ENCODE results near the gene SNX30.
A peak's percentile ranks its signal among the peaks of the same experiment; 100 is the strongest.

Gene SNX30

GRCh38 chr9:112731971-112732370, 18.6 kb upstream of the SNX30 start:
- Histone ChIP-seq H3K4me3 (ENCODE audit: insufficient read length, low read depth) (no peak overlapping the region), H3K27me3 (ENCODE audit: insufficient read depth, insufficient read length) (no peaks in the 10 kb centered on the region), H3K9me3 (ENCODE audit: insufficient read depth, low read length) (no peaks in the 10 kb centered on the region), H3K4me1 (ENCODE audit: insufficient read depth, insufficient read length) (no peaks in the 10 kb centered on the region), H3K9ac (ENCODE audit: insufficient read length, low read depth) (no peak overlapping the region), H3K36me3 (ENCODE audit: insufficient read depth, insufficient read length, low read length) (no peaks in the 10 kb centered on the region)
- no peak for DNase-seq (ENCODE audit: low read depth, low spot score)
- TF ChIP-seq ZNF274 (IDR thresholded peaks at IDR 0.05; ENCODE audit: low read depth, low read length) (no peak), YY1 (IDR thresholded peaks at IDR 0.05; ENCODE audit: insufficient read depth, insufficient read length) (no peak), SUZ12 (IDR thresholded peaks at IDR 0.05; ENCODE audit: extremely low read depth, insufficient read depth, insufficient read length) (no peak)

GRCh38 chr9:112734892-112735291, 15.7 kb upstream of the SNX30 start:
- TF ChIP-seq YY1 (IDR thresholded peaks at IDR 0.05; ENCODE audit: insufficient read depth, insufficient read length) = no peak
- Histone ChIP-seq H3K36me3 (ENCODE audit: insufficient read depth, insufficient read length, low read length) (no peaks in the 10 kb centered on the region), H3K4me1 (ENCODE audit: insufficient read depth, insufficient read length) (no peaks in the 10 kb centered on the region), H3K9me3 (ENCODE audit: insufficient read depth, low read length) (no peaks in the 10 kb centered on the region), H3K27me3 (ENCODE audit: insufficient read depth, insufficient read length) (no peaks in the 10 kb centered on the region), H3K4me3 (ENCODE audit: insufficient read length, low read depth) (no peak overlapping the region), H3K9ac (ENCODE audit: insufficient read length, low read depth) (no peak overlapping the region)
- no peak for DNase-seq (ENCODE audit: low read depth, low spot score)

DNA sequence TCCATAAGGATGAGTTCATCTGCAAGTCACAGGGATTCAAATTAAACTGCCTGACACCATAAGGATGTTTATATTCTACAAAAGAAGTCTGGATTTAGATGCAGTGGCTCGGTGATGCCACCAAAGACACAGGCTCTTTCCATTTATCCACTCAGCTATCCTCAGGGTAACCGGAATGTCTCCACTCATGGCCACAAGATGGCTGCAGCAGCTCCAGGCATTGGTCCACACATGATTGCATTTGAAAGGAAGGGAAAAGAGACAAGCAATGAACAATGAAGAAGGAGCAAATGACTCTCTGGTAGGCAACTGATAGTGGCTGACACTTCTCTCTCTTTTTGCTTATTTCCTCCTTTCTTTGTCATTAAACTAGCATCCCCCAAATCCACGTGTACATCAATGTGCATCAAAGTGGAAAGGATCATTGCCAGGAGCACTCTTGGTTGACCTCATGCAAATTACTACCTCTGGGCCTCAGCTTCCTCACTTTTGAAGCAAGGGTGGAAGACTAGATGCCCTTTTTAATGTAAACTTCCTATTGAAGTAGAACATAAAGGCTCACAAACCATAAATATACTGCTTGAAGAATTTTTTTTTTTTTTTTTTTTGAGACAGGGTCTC, 7.2 kb upstream of the SNX30 start:
- Histone ChIP-seq H3K36me3 (ENCODE audit: insufficient read depth, insufficient read length, low read length) (no peaks in the 10 kb centered on the region), H3K9me3 (ENCODE audit: insufficient read depth, low read length) (no peaks in the 10 kb centered on the region), H3K9ac (ENCODE audit: insufficient read length, low read depth) (no peak overlapping the region), H3K4me3 (ENCODE audit: insufficient read length, low read depth) (no peak overlapping the region), H3K4me1 (ENCODE audit: insufficient read depth, insufficient read length) (no peaks in the 10 kb centered on the region), H3K27me3 (ENCODE audit: insufficient read depth, insufficient read length) (no peaks in the 10 kb centered on the region)
- no peak for TF ChIP-seq SUZ12 (IDR thresholded peaks at IDR 0.05; ENCODE audit: extremely low read depth, insufficient read depth, insufficient read length)
- TF ChIP-seq YY1 (IDR thresholded peaks at IDR 0.05; ENCODE audit: insufficient read depth, insufficient read length) = no peak
- no peak for TF ChIP-seq ZNF274 (IDR thresholded peaks at IDR 0.05; ENCODE audit: low read depth, low read length)
- DNase-seq (ENCODE audit: low read depth, low spot score) = no peak

DNA sequence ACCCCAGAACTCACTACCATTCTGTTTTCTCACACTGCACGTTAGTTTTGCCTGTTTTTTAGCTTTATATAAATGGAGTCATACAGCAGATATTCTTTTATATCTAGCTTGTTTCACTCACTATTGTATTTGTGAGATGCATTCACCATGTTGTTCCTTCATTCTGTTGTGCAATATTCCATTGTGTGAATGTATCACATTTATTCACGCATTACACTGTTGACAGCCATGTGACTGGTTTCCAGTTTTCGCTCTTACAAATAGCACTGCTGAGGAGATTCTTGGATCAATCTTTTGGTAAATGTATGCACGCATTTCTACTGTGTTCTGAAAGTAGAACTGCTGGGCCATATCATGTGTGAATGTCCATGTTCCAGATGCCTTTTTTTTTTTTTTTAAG, 6.4 kb upstream of the SNX30 start:
- no peaks in the 10 kb centered on the region for H3K36me3 ChIP-seq (ENCODE audit: insufficient read depth, insufficient read length, low read length)
- no peaks in the 10 kb centered on the region for H3K9me3 ChIP-seq (ENCODE audit: insufficient read depth, low read length)
- TF ChIP-seq YY1 (IDR thresholded peaks at IDR 0.05; ENCODE audit: insufficient read depth, insufficient read length) (no peak), SUZ12 (IDR thresholded peaks at IDR 0.05; ENCODE audit: extremely low read depth, insufficient read depth, insufficient read length) (no peak), ZNF274 (IDR thresholded peaks at IDR 0.05; ENCODE audit: low read depth, low read length) (no peak)
- DNase-seq (ENCODE audit: low read depth, low spot score) = no peak
- peaks cover 3% of the 10 kb centered on the region for H3K27me3 ChIP-seq (ENCODE audit: insufficient read depth, insufficient read length)
- no peak overlapping the region for H3K9ac ChIP-seq (ENCODE audit: insufficient read length, low read depth)
- H3K4me3 ChIP-seq (ENCODE audit: insufficient read length, low read depth) = no peak overlapping the region
- H3K4me1 ChIP-seq (ENCODE audit: insufficient read depth, insufficient read length) = no peaks in the 10 kb centered on the region

GRCh38 chr9:112747094-112747493, 3.5 kb upstream of the SNX30 start:
- TF ChIP-seq SUZ12 (IDR thresholded peaks at IDR 0.05; ENCODE audit: extremely low read depth, insufficient read depth, insufficient read length) = no peak
- no peak for TF ChIP-seq ZNF274 (IDR thresholded peaks at IDR 0.05; ENCODE audit: low read depth, low read length)
- TF ChIP-seq YY1 (IDR thresholded peaks at IDR 0.05; ENCODE audit: insufficient read depth, insufficient read length) = no peak
- no peak overlapping the region for H3K4me3 ChIP-seq (ENCODE audit: insufficient read length, low read depth)
- no peak for DNase-seq (ENCODE audit: low read depth, low spot score)
- H3K4me1 ChIP-seq (ENCODE audit: insufficient read depth, insufficient read length) = peaks cover 2% of the 10 kb centered on the region
- peaks cover 9% of the 10 kb centered on the region for H3K27me3 ChIP-seq (ENCODE audit: insufficient read depth, insufficient read length)
- no peaks in the 10 kb centered on the region for H3K36me3 ChIP-seq (ENCODE audit: insufficient read depth, insufficient read length, low read length)
- no peaks in the 10 kb centered on the region for H3K9me3 ChIP-seq (ENCODE audit: insufficient read depth, low read length)
- no peak overlapping the region for H3K9ac ChIP-seq (ENCODE audit: insufficient read length, low read depth)

GRCh38 chr9:112750764-112751055, 150 bp downstream of the SNX30 start:
- H3K27me3 ChIP-seq (ENCODE audit: insufficient read depth, insufficient read length) = peaks cover 9% of the 10 kb centered on the region
- peaks cover 8% of the 10 kb centered on the region for H3K4me1 ChIP-seq (ENCODE audit: insufficient read depth, insufficient read length)
- H3K36me3 ChIP-seq (ENCODE audit: insufficient read depth, insufficient read length, low read length) = no peaks in the 10 kb centered on the region
- peak overlapping the region; percentile 83 for H3K4me3 ChIP-seq (ENCODE audit: insufficient read length, low read depth)
- DNase-seq (ENCODE audit: low read depth, low spot score) = no peak
- TF ChIP-seq ZNF274 (IDR thresholded peaks at IDR 0.05; ENCODE audit: low read depth, low read length) (no peak), YY1 (IDR thresholded peaks at IDR 0.05; ENCODE audit: insufficient read depth, insufficient read length) (no peak), SUZ12 (IDR thresholded peaks at IDR 0.05; ENCODE audit: extremely low read depth, insufficient read depth, insufficient read length) (no peak)
- no peaks in the 10 kb centered on the region for H3K9me3 ChIP-seq (ENCODE audit: insufficient read depth, low read length)
- peak overlapping the region; percentile 83 for H3K9ac ChIP-seq (ENCODE audit: insufficient read length, low read depth)

GRCh38 chr9:112751056-112751795, 666 bp downstream of the SNX30 start:
- Histone ChIP-seq H3K9me3 (ENCODE audit: insufficient read depth, low read length) (no peaks in the 10 kb centered on the region), H3K4me3 (ENCODE audit: insufficient read length, low read depth) (peak overlapping the region; percentile 83), H3K4me1 (ENCODE audit: insufficient read depth, insufficient read length) (peaks cover 8% of the 10 kb centered on the region), H3K27me3 (ENCODE audit: insufficient read depth, insufficient read length) (peaks cover 9% of the 10 kb centered on the region), H3K36me3 (ENCODE audit: insufficient read depth, insufficient read length, low read length) (no peaks in the 10 kb centered on the region), H3K9ac (ENCODE audit: insufficient read length, low read depth) (peak overlapping the region; percentile 83)
- no peak for DNase-seq (ENCODE audit: low read depth, low spot score)
- TF ChIP-seq YY1 (IDR thresholded peaks at IDR 0.05; ENCODE audit: insufficient read depth, insufficient read length) (no peak), SUZ12 (IDR thresholded peaks at IDR 0.05; ENCODE audit: extremely low read depth, insufficient read depth, insufficient read length) (no peak)
